ENCODE data around the gene TPSD1. TPM values are rescaled to one million over a fixed set of nuclear protein-coding genes. Genes with fewer than 3 reads are reported as not detected.
"Not testable (repeated sequence)": the region's sequence is repeated elsewhere in the genome, so short reads cannot be mapped to it uniquely, and the experiment has no call there.

The TPSD1 gene
- total RNA-seq, 1 experiment from 2014 or later: 0.31 TPM

GRCh38 chr16:1244881-1245280 is 11.0 kb upstream of the TPSD1 start (continued):
- no peak for TF ChIP-seq ZNF423 (CRISPR knock-in tag; IDR thresholded peaks at IDR 0.05)

DNA sequence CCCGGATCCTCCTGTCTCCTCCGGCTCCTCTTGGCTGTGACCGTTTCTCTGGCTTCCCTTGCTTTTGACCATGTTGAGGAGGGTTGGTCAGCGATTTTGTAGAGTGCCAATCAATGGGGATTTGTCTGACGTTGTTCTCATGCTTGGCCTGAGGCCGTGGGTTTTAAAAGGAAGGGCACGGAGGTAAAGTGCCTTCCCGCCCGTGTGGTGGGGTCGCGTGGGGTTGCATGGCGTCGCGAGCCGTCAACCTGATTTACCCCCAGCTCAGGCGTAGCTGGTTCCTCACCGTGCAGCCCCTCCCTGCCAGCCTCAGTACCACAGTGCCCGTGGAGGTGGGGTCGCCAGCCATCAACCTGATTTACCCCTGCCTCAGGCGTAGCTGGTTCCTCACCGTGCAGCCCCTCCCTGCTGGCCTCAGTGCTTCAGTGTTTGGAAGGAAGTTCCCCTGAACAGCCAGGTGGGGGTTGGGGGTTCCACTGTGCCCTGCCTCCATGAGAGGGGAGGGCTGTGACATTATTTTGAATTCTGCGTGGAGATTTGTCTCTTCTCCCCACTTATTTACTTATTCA is 10.3 kb upstream of the TPSD1 start:
- ChIA-PET CTCF (interaction anchor here (0.6 kb wide), 1 partner anchor 797 kb away, joined by 4 read pairs; no protein-coding TSS in a partner anchor), POLR2A (no interaction called here)
- Mint-ChIP-seq H3K4me1 (no peaks in the 10 kb centered on the region; the same call in 1 of the 2 replicates), H3K27ac (no peak overlapping the region), H3K4me3 (no peak overlapping the region; the same call in 1 of the 2 replicates), H3K36me3 (no peaks in the 10 kb centered on the region), H3K27me3 (ENCODE audit: low read depth) (peaks cover 27% of the 10 kb centered on the region), H3K9me3 (peaks cover 5% of the 10 kb centered on the region; the same call in 1 of the 2 replicates)
- TF ChIP-seq ZMAT4 (CRISPR knock-in tag; IDR thresholded peaks at IDR 0.05): no peak
- no peak for ATAC-seq
- DNase-seq (ENCODE audit: low spot score): no peak

DNA sequence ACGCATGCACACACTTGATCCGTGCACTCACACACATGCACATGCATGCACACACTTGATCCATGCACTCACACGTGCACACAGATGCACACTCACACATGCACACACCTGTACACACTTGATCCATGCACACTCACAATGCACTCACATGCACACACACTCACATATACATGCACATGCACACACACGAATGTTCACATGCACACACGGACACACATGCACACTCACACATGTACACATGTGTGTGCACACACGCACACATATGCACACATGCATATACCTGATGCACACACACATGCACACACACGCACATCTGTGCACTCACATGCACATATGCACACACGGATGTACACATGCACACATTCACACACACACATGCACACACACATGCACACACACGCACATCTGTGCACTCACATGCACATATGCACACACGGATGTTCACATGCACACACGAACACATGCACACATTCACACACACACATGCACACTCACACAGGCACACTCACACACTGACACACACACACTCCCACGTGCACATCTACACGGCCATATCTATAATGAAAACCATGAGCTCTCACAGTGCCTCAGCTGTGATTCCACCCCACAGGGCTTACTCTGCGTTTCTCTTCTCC is 7.8 kb upstream of the TPSD1 start:
- peaks cover 36% of the 10 kb centered on the region for H3K27me3 Mint-ChIP-seq (ENCODE audit: low read depth)
- CTCF ChIA-PET; ATAC-seq; DNase-seq (ENCODE audit: low spot score); H3K36me3 Mint-ChIP-seq; H3K4me3 Mint-ChIP-seq; H3K9me3 Mint-ChIP-seq; H3K27ac Mint-ChIP-seq; H3K4me1 Mint-ChIP-seq; POLR2A ChIA-PET: not testable (repeated sequence)

- CTCF ChIA-PET; H3K27ac Mint-ChIP-seq; H3K4me1 Mint-ChIP-seq; H3K4me3 Mint-ChIP-seq; H3K9me3 Mint-ChIP-seq; DNase-seq (ENCODE audit: low spot score); POLR2A ChIA-PET; H3K36me3 Mint-ChIP-seq: not testable (repeated sequence)
- peak; percentile 74 for ATAC-seq
- H3K27me3 Mint-ChIP-seq (ENCODE audit: low read depth): peaks cover 36% of the 10 kb centered on the region
Observed at GRCh38 chr16:1249031-1249755, 6.7 kb upstream of the TPSD1 start.

DNA sequence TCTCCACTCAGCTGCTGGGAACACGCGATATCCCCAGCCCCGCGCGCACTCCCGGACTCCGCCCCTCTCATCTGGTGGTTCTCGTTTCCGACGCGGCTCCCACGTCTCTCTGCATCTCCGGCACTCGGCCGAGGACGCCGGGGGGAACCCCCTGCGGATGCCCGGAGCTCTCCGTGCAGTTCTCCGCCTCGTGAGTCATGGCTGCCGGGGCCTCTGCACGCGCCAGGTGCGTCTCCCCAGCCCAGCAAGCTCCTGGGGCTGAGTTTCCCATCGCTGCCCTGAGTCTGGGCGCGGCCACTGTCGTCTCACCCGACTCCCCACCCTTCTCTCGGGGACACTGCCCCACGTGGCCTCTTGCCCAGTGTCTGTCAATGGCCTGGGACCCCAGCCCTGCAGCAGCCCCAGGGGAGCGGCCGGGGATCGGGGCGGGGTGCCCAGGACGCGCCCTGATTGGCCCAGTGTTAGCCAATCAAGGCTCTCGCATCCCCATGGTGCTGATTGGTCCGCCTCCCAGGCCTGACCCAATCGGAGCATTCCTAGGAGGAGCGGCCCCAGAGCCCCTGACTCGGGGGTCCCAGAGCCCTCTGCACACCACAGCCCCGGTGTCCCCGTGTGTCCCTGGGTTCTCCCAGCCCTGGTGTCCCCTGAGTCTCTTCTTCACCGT is 2.0 kb upstream of the TPSD1 start:
- H3K27ac Mint-ChIP-seq; H3K36me3 Mint-ChIP-seq; CTCF ChIA-PET; H3K9me3 Mint-ChIP-seq; H3K4me1 Mint-ChIP-seq; DNase-seq (ENCODE audit: low spot score); H3K4me3 Mint-ChIP-seq; POLR2A ChIA-PET: not testable (repeated sequence)
- H3K27me3 Mint-ChIP-seq (ENCODE audit: low read depth): peaks cover 10% of the 10 kb centered on the region
- peak; percentile 76 for ATAC-seq

DNA sequence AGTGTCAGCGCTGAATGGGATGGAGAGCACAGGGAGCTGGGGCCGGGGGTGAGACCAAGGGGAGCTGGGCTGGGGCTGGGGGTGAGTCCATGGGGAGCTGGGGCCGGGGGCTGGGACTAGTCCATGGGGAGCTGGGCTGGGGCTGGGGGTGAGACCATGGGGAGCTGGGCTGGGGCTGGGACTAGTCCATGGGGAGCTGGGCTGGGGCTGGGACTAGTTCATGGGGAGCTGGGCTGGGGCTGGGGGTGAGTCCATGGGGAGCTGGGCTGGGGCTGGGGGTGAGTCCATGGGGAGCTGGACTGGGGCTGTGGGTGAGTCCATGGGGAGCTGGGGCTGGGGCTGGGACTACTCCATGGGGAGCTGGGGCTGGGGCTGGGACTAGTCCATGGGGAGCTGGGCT is 1.0 kb upstream of the TPSD1 start:
- peaks cover 18% of the 10 kb centered on the region for H3K27me3 Mint-ChIP-seq (ENCODE audit: low read depth)

DNA sequence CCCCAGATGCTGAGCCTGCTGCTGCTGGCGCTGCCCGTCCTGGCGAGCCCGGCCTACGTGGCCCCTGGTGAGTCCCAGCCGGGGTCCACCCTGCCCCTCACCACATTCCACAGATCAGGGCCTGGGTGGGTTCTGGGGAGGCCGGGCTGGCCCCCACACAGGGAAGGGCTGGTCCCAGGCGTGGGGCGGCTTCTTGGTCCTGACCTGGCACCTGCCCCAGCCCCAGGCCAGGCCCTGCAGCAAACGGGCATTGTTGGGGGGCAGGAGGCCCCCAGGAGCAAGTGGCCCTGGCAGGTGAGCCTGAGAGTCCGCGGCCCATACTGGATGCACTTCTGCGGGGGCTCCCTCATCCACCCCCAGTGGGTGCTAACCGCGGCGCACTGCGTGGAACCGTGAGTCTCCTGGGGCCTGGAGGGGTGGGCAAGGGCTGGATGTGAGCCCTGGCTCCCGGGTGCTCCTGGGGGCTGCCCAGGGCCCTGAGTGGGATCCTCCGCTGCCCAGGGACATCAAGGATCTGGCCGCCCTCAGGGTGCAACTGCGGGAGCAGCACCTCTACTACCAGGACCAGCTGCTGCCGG is 516 bp downstream of the TPSD1 start:
- H3K27ac Mint-ChIP-seq; CTCF ChIA-PET; H3K4me3 Mint-ChIP-seq; ATAC-seq; H3K36me3 Mint-ChIP-seq; H3K4me1 Mint-ChIP-seq; POLR2A ChIA-PET; DNase-seq (ENCODE audit: low spot score); H3K9me3 Mint-ChIP-seq: not testable (repeated sequence)
- peaks cover 25% of the 10 kb centered on the region for H3K27me3 Mint-ChIP-seq (ENCODE audit: low read depth)

More for the DNA sequence above, 1.0 kb upstream of the TPSD1 start:
- H3K4me3 Mint-ChIP-seq; H3K27ac Mint-ChIP-seq; H3K4me1 Mint-ChIP-seq; POLR2A ChIA-PET; H3K36me3 Mint-ChIP-seq; DNase-seq (ENCODE audit: low spot score); ATAC-seq; H3K9me3 Mint-ChIP-seq: not testable (repeated sequence)
- CTCF ChIA-PET: interaction anchor here (0.9 kb wide), 1 partner anchor 46 kb away, joined by 3 read pairs; no protein-coding TSS in a partner anchor

DNA sequence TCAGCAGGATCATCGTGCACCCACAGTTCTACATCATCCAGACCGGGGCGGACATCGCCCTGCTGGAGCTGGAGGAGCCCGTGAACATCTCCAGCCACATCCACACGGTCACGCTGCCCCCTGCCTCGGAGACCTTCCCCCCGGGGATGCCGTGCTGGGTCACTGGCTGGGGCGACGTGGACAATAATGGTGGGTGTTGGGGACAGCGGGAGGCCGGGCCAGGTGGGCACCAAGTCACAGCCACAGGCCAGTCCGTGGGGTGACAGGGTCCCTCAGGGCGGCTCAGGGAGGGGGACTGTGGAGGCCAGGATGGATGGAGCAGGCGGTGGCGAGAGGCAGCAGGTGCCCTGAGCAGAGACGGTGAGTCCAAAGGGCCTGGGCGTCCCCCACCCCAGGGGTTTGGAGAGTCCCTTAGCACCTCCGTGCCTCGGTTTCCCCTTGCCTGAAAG is 1.0 kb downstream of the TPSD1 start:
- DNase-seq (ENCODE audit: low spot score) (no peak), ATAC-seq (no peak)
- peaks cover 5% of the 10 kb centered on the region for H3K4me1 Mint-ChIP-seq
- H3K27ac Mint-ChIP-seq: no peak overlapping the region
- peaks cover 27% of the 10 kb centered on the region for H3K27me3 Mint-ChIP-seq (ENCODE audit: low read depth)
- H3K9me3 Mint-ChIP-seq: no peaks in the 10 kb centered on the region
- no peak overlapping the region for H3K4me3 Mint-ChIP-seq
- ChIA-PET CTCF (no interaction called here), POLR2A (no interaction called here)
- H3K36me3 Mint-ChIP-seq: no peaks in the 10 kb centered on the region
- TF ChIP-seq, protein P1, sequence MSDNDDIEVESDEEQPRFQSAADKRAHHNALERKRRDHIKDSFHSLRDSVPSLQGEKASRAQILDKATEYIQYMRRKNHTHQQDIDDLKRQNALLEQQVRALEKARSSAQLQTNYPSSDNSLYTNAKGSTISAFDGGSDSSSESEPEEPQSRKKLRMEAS (CRISPR knock-in tag; IDR thresholded peaks at IDR 0.05): no peak
- no peak for TF ChIP-seq PRRX2 (CRISPR knock-in tag; IDR thresholded peaks at IDR 0.05)
- TF ChIP-seq ZBTB21 (CRISPR knock-in tag; IDR thresholded peaks at IDR 0.05; ENCODE audit: borderline replicate concordance): no peak
- TF ChIP-seq, protein P2, sequence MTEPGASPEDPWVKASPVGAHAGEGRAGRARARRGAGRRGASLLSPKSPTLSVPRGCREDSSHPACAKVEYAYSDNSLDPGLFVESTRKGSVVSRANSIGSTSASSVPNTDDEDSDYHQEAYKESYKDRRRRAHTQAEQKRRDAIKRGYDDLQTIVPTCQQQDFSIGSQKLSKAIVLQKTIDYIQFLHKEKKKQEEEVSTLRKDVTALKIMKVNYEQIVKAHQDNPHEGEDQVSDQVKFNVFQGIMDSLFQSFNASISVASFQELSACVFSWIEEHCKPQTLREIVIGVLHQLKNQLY (CRISPR knock-in tag; IDR thresholded peaks at IDR 0.05): no peak
- no peak for TF ChIP-seq ERG (CRISPR knock-in tag; IDR thresholded peaks at IDR 0.05)
- TF ChIP-seq MYBL2 (CRISPR knock-in tag; IDR thresholded peaks at IDR 0.05): no peak
- no peak for TF ChIP-seq MXD4 (CRISPR knock-in tag; IDR thresholded peaks at IDR 0.05; ENCODE audit: borderline replicate concordance)
- no peak for TF ChIP-seq CBFB (CRISPR knock-in tag; IDR thresholded peaks at IDR 0.05; ENCODE audit: low read depth)
- no peak for TF ChIP-seq NR1H2 (CRISPR knock-in tag; IDR thresholded peaks at IDR 0.05)

Data from WTC11 (cell line).